OCI-LY1 (cell line): ENCODE data around the gene XYLT2.

Experiments used
- CTCF ChIP-seq: fragments of 200-600 bp; sonication (generic), shearing (Covaris generic); IDR thresholded peaks from 2 replicates; pipeline ENCODE4 v1.5.1; 2017; ENCODE audit warnings: mild to moderate bottlenecking, antibody characterized with exemption, low read length, moderate library complexity, mixed read lengths
- EZH2 ChIP-seq: fragments of 200-600 bp; sonication (generic), shearing (Covaris generic); IDR thresholded peaks from 2 replicates; pipeline ENCODE4 v1.8.0; 2017; ENCODE audit warnings: borderline replicate concordance, mixed run types, mild to moderate bottlenecking, antibody characterized with exemption, low read length, moderate library complexity, mixed read lengths

GRCh38 chr17:50339381-50339780 is 6.5 kb upstream of the XYLT2 start:
- TF ChIP-seq EZH2 (no peak), CTCF (no peak)
